H1 (cell line): ENCODE results near the gene SLC35G6. TPM values are rescaled to one million over a fixed set of nuclear protein-coding genes. Genes with fewer than 3 reads are reported as not detected.

ENCODE experiments used
- CTCF ChIA-PET: fragments of 300-600 bp; sonication (Branson Sonifier 250); formaldehyde crosslinking; loops from one replicate; lab custom pipeline; 2021; ENCODE audit not compliant: partially characterized antibody; lab: Charles Lee
- POLR2A ChIA-PET: fragments of 300-600 bp; sonication (Branson Sonifier 250); formaldehyde crosslinking; loops from one replicate; lab custom pipeline; 2021; ENCODE audit warnings: inconsistent platforms; ENCODE audit not compliant: partially characterized antibody; lab: Charles Lee
- DNase-seq, 2 experiments: peaks; one replicate each; pipeline versions ENCODE4 v3.0.0 to v3.0.0-alpha.2; 2010 to 2022; ENCODE audit warnings: low spot score in 2 of 2, low read depth in 1 of 2, mixed read lengths in 1 of 2
- FAIRE-seq: peaks from 2 replicates; lab custom pipeline; 2011; peaks lifted over from hg19 to GRCh38; lab: Jason Lieb, UNC
- H2AFZ ChIP-seq: 2 replicates; pipeline ENCODE4 v1.8.1; 2012; ENCODE audit warnings: low read length, inconsistent platforms
- H2AK5ac ChIP-seq: 2 replicates; pipeline ENCODE4 v1.6.1; 2013; ENCODE audit warnings: low read depth, low read length
- H2BK120ac ChIP-seq: replicated peaks from 2 replicates; pipeline ENCODE3; 2013; ENCODE audit warnings: low read depth, low read length, inconsistent platforms
- H2BK12ac ChIP-seq: 2 replicates; pipeline ENCODE4 v1.6.1; 2013; ENCODE audit warnings: low read depth, low read length
- H2BK15ac ChIP-seq: 2 replicates; pipeline ENCODE4 v1.6.1; 2013; ENCODE audit warnings: low read length
- H2BK20ac ChIP-seq: 2 replicates; pipeline ENCODE4 v1.6.1; 2013; ENCODE audit warnings: low read length
- H2BK5ac ChIP-seq: 2 replicates; pipeline ENCODE4 v1.6.1; 2013; ENCODE audit warnings: low read depth, low read length
- H3K14ac ChIP-seq: 2 replicates; pipeline ENCODE4 v1.6.1; 2013; ENCODE audit warnings: inconsistent platforms; ENCODE audit not compliant: insufficient read length
- H3K18ac ChIP-seq: 2 replicates; pipeline ENCODE4 v1.6.1; 2013; ENCODE audit warnings: low read length; ENCODE audit errors: extremely low read depth
- H3K23ac ChIP-seq: 2 replicates; pipeline ENCODE4 v1.6.1; 2013; ENCODE audit warnings: inconsistent platforms; ENCODE audit not compliant: insufficient read length
- H3K23me2 ChIP-seq: 2 replicates; pipeline ENCODE4 v1.6.1; 2013; ENCODE audit warnings: low read depth, low read length
- H3K27ac ChIP-seq: 2 replicates; pipeline ENCODE4 v1.6.1; 2011; ENCODE audit warnings: low read depth, low read length, inconsistent platforms
- H3K27me3 ChIP-seq, 4 experiments: replicated peaks in 1 of 4; 1 replicate in 1 of 4; 2 replicates in 3 of 4; pipeline versions ENCODE4 v1.6.1 to v1.8.1; 2011 to 2013; ENCODE audit warnings: low read length in 3 of 4, mild to moderate bottlenecking in 3 of 4, inconsistent platforms in 2 of 4, mixed read lengths in 2 of 4, moderate library complexity in 1 of 4; ENCODE audit not compliant: control insufficient read depth in 3 of 4, insufficient read depth in 3 of 4; ENCODE audit errors: extremely low read depth in 1 of 4
- H3K36me3 ChIP-seq, 4 experiments: 2 replicates each; pipeline versions ENCODE4 v1.6.1 to v1.8.1; 2011 to 2013; ENCODE audit warnings: mild to moderate bottlenecking in 4 of 4, low read length in 3 of 4, moderate library complexity in 2 of 4, control low read depth in 1 of 4, inconsistent platforms in 1 of 4; ENCODE audit not compliant: insufficient read depth in 4 of 4, control insufficient read depth in 2 of 4
- H3K4ac ChIP-seq: replicated peaks from 2 replicates; pipeline ENCODE3; 2013; ENCODE audit warnings: low read length, low read depth, mixed read lengths, inconsistent platforms; ENCODE audit not compliant: insufficient read length
- H3K4me1 ChIP-seq, 4 experiments: replicated peaks in 1 of 4; 1 replicate in 1 of 4; 2 replicates in 3 of 4; pipeline versions ENCODE4 v1.6.1 to v1.8.1; 2011 to 2013; ENCODE audit warnings: low read length in 3 of 4, inconsistent platforms in 2 of 4, mixed read lengths in 1 of 4; ENCODE audit not compliant: insufficient read depth in 4 of 4, control insufficient read depth in 3 of 4
- H3K4me2 ChIP-seq, 2 experiments: 2 replicates each; pipeline versions ENCODE4 v1.6.1 to v1.8.1; 2011 to 2013; ENCODE audit warnings: low read depth in 2 of 2, low read length in 2 of 2, control low read depth in 1 of 2, inconsistent platforms in 1 of 2, mild to moderate bottlenecking in 1 of 2; ENCODE audit not compliant: insufficient read depth in 1 of 2
- H3K4me3 ChIP-seq, 4 experiments: fragments of 200-600, 300-600 bp in 1 of 4; sonication (generic), shearing (Covaris generic), sonication (Bioruptor Twin) in 1 of 4; 2 replicates each; pipeline versions ENCODE4 v1.5.1 to v1.8.1; 2011 to 2016; ENCODE audit warnings: low read length in 4 of 4, low read depth in 3 of 4, control low read depth in 2 of 4, inconsistent platforms in 2 of 4, mild to moderate bottlenecking in 2 of 4, mixed read lengths in 1 of 4, moderate library complexity in 1 of 4; ENCODE audit not compliant: insufficient read depth in 2 of 4; ENCODE audit errors: extremely low read depth in 1 of 4
- H3K56ac ChIP-seq: replicated peaks from 2 replicates; pipeline ENCODE3; 2013; ENCODE audit warnings: low read depth, mild to moderate bottlenecking, mixed read lengths, low read length, inconsistent platforms; ENCODE audit not compliant: insufficient read length
- H3K79me1 ChIP-seq: 2 replicates; pipeline ENCODE4 v1.6.1; 2013; ENCODE audit warnings: low read depth, low read length, control low read depth
- H3K79me2 ChIP-seq, 2 experiments: 2 replicates each; pipeline versions ENCODE4 v1.6.1 to v1.8.1; 2012 to 2013; ENCODE audit warnings: low read length in 2 of 2, mild to moderate bottlenecking in 2 of 2, inconsistent platforms in 1 of 2; ENCODE audit not compliant: insufficient read depth in 2 of 2, control insufficient read depth in 1 of 2
- H3K9ac ChIP-seq, 4 experiments: replicated peaks in 1 of 4; 1 replicate in 1 of 4; 2 replicates in 3 of 4; pipeline versions ENCODE4 v1.6.1 to v1.8.1; 2011 to 2013; ENCODE audit warnings: low read depth in 3 of 4, low read length in 3 of 4, control low read depth in 2 of 4, mild to moderate bottlenecking in 2 of 4, moderate library complexity in 2 of 4, inconsistent platforms in 1 of 4; ENCODE audit errors: extremely low read depth in 1 of 4
- H3K9me3 ChIP-seq, 2 experiments: 2 replicates each; pipeline versions ENCODE4 v1.6.1 to v1.8.1; 2012 to 2013; ENCODE audit warnings: mild to moderate bottlenecking in 2 of 2, moderate library complexity in 2 of 2, control low read depth in 1 of 2, inconsistent platforms in 1 of 2, low read depth in 1 of 2, low read length in 1 of 2, mixed read lengths in 1 of 2; ENCODE audit not compliant: insufficient read depth in 2 of 2
- H4K20me1 ChIP-seq, 2 experiments: replicated peaks in 1 of 2; 2 replicates each; pipeline versions ENCODE3 to v1.8.1; 2011 to 2013; ENCODE audit warnings: inconsistent platforms in 2 of 2, low read length in 2 of 2, mild to moderate bottlenecking in 1 of 2; ENCODE audit not compliant: insufficient read depth in 2 of 2, control insufficient read depth in 1 of 2
- H4K5ac ChIP-seq: 2 replicates; pipeline ENCODE4 v1.6.1; 2013; ENCODE audit warnings: low read length, low read depth, mixed read lengths, inconsistent platforms; ENCODE audit not compliant: insufficient read length
- H4K8ac ChIP-seq: 2 replicates; pipeline ENCODE4 v1.8.0; 2013; ENCODE audit warnings: mild to moderate bottlenecking, moderate library complexity, low read length, inconsistent platforms; ENCODE audit not compliant: insufficient read depth; ENCODE audit errors: extremely low read depth
- H4K91ac ChIP-seq: replicated peaks from 2 replicates; pipeline ENCODE3; 2013; ENCODE audit warnings: low read length, mixed read lengths, inconsistent platforms; ENCODE audit not compliant: insufficient read length
- ASH2L ChIP-seq: fragments of 200-600, 300-600 bp; sonication (generic); IDR thresholded peaks from one replicate; pipeline ENCODE4 v1.7.1; 2017; ENCODE audit warnings: low read length
- BACH1 ChIP-seq: IDR thresholded peaks from 2 replicates; pipeline ENCODE4 v1.6.1; 2012; ENCODE audit warnings: low read length, improper control_type of control experiment
- BRCA1 ChIP-seq: IDR thresholded peaks from 2 replicates; pipeline ENCODE4 v1.6.1; 2012; ENCODE audit warnings: low read depth, low read length, improper control_type of control experiment
- CHD2 ChIP-seq: IDR thresholded peaks from 2 replicates; pipeline ENCODE4 v1.6.1; 2012; ENCODE audit warnings: low read length, improper control_type of control experiment
- EP300 ChIP-seq, 2 experiments: IDR thresholded peaks; 1 replicate in 1 of 2; 2 replicates in 1 of 2; pipeline ENCODE4 v1.6.1; 2011 to 2012; ENCODE audit warnings: low read depth in 2 of 2, low read length in 2 of 2, mild to moderate bottlenecking in 2 of 2, borderline replicate concordance in 1 of 2, inconsistent platforms in 1 of 2, moderate library complexity in 1 of 2
- HDAC6 ChIP-seq: IDR thresholded peaks from one replicate; pipeline ENCODE4 v1.7.1; 2012; ENCODE audit warnings: low read depth, mild to moderate bottlenecking, inconsistent platforms, low read length, moderate library complexity
- JUN ChIP-seq: IDR thresholded peaks from 2 replicates; pipeline ENCODE4 v1.6.1; 2011; ENCODE audit warnings: low read depth, mild to moderate bottlenecking, improper control_type of control experiment, low read length
- MAX ChIP-seq: IDR thresholded peaks from 2 replicates; pipeline ENCODE4 v1.6.1; 2012; ENCODE audit warnings: inconsistent platforms
- POLR2A ChIP-seq, 2 experiments: IDR thresholded peaks; 1 replicate in 1 of 2; 2 replicates in 1 of 2; pipeline ENCODE4 v1.6.1; 2011; ENCODE audit warnings: low read depth in 2 of 2, low read length in 2 of 2, mild to moderate bottlenecking in 2 of 2; ENCODE audit errors: control extremely low read depth in 1 of 2
- RFX5 ChIP-seq: IDR thresholded peaks from 2 replicates; pipeline ENCODE4 v1.6.1; 2011; ENCODE audit warnings: low read depth, low read length, improper control_type of control experiment, borderline replicate concordance
- SRF ChIP-seq: IDR thresholded peaks from 2 replicates; pipeline ENCODE4 v1.6.1; 2011; ENCODE audit warnings: mild to moderate bottlenecking, low read depth, low read length, moderate library complexity
- TAF7 ChIP-seq: optimal IDR thresholded peaks from 2 replicates; pipeline ENCODE3; 2011; ENCODE audit warnings: low read depth, mild to moderate bottlenecking, inconsistent platforms, low read length, moderate library complexity, borderline replicate concordance
- USF2 ChIP-seq: IDR thresholded peaks from 2 replicates; pipeline ENCODE4 v1.6.1; 2011; ENCODE audit warnings: low read length, improper control_type of control experiment
- WGBS, 2 experiments: shearing (Covaris generic) in 1 of 2; methylation state at CpG; one replicate each; pipeline versions ENCODE4 v1.1.6 to v1.1.7; 2013 to 2015; ENCODE audit warnings: low lambda C conversion rate in 2 of 2, mixed read lengths in 2 of 2, inconsistent platforms in 1 of 2, low coverage in 1 of 2, missing lambda C conversion rate in 1 of 2; ENCODE audit not compliant: insufficient replicate concordance in 2 of 2, insufficient coverage in 1 of 2, insufficient read length in 1 of 2; ENCODE audit errors: extremely low coverage in 1 of 2, missing lambda C conversion rate in 1 of 2; 5-methylcytosine and 5-hydroxymethylcytosine counted together
- polyA plus RNA-seq, 7 experiments: library from polyadenylated mRNA; depleted of rRNA in 3 of 7; stranded (reverse) in 5 of 7; unstranded in 2 of 7; fragments of >200 nt in 5 of 7; fragments of 200-250 nt in 2 of 7; gene quantifications; 1 replicate in 5 of 7; 2 replicates in 1 of 7; 4 replicates in 1 of 7; pipeline versions ENCODE4 v1.2.1 to v1.2.3, GENCODE V29; 2011 to 2013; ENCODE audit warnings: missing spikeins in 2 of 7, mixed read lengths in 2 of 7
- total RNA-seq: library from RNA; stranded (reverse); fragmentation: NEBNext Ultra II Directional; extraction: Animal tissue kit (Norgen Biotek cat#: 25700); gene quantifications from 2 replicates; pipeline ENCODE4 v1.2.1, GENCODE V29; 2021

Gene SLC35G6
- total and polyA plus RNA-seq, 2 of the 8 experiments (the other 6 are each of a cell fraction or from before 2014, with no cell fraction given): 0.05 TPM; not detected in 1

- Histone ChIP-seq H3K4ac (no peak overlapping the region), H3K4me3 (no peak overlapping the region), H3K4me2 (no peak overlapping the region), H3K9me3 (no peaks in the 10 kb centered on the region), H4K8ac (no peak overlapping the region), H3K56ac (no peak overlapping the region), H3K36me3 (peaks cover 25 to 45% (median 31%) of the 10 kb centered on the region in 4 experiments), H2BK20ac (no peak overlapping the region), H3K27me3 (no peaks in the 10 kb centered on the region), H3K23ac (no peak overlapping the region), H4K5ac (no peak overlapping the region), H3K79me2 (peaks cover 38 to 69% of the 10 kb centered on the region in 2 experiments), H2BK120ac (no peak overlapping the region), H3K27ac (no peak overlapping the region), H3K23me2 (0 out of 2 replicates have a peak, but pooled peaks cover 2% of the 10 kb centered on the region), H3K79me1 (peaks cover 26% of the 10 kb centered on the region), H4K20me1 (peaks cover 32 to 34% of the 10 kb centered on the region in 2 experiments), H3K9ac (no peak overlapping the region), H3K14ac (no peak overlapping the region), H2BK12ac (no peak overlapping the region), H3K4me1 (no peaks in the 10 kb centered on the region), H2AK5ac (no peak overlapping the region), H2BK15ac (no peak overlapping the region), H2BK5ac (no peak overlapping the region), H2AFZ (no peak overlapping the region), H4K91ac (no peak overlapping the region), H3K18ac (no peak overlapping the region)
- no peak for FAIRE-seq
- 92% methylated on average over 3 of the region's 3 CpGs; no CpG with 5 or more reads in 1 of the 2 experiments for WGBS, 2 experiments
- ChIA-PET POLR2A (interaction anchor here (0.7 to 6.3 kb wide), 9 partner anchors 8 to 157 kb away, joined by 3 to 58 read pairs (median 3); partner anchors contain the start of genes MPDU1, POLR2A and ZBTB4), CTCF (interaction anchor here (0.6 to 5.8 kb wide), 7 partner anchors 9 to 85 kb away, joined by 3 to 29 read pairs (median 3); partner anchors contain the start of gene SENP3)
- no peak for TF ChIP-seq HDAC6
- TF ChIP-seq POLR2A (IDR thresholded peaks at IDR 0.05; ENCODE audit: control extremely low read depth in 1 of 2, low read depth in 2 of 2, low read length in 2 of 2): no peak
- TF ChIP-seq CHD2: no peak
- TF ChIP-seq SRF: no peak
- TF ChIP-seq BACH1: no peak
- no peak for TF ChIP-seq EP300 (IDR thresholded peaks at IDR 0.05; ENCODE audit: borderline replicate concordance in 1 of 2, low read depth in 2 of 2, low read length in 2 of 2)
- TF ChIP-seq USF2: no peak
- no peak for TF ChIP-seq RFX5
- TF ChIP-seq BRCA1: no peak
- TF ChIP-seq TAF7: no peak
- no peak for TF ChIP-seq ASH2L
- TF ChIP-seq MAX: no peak
- TF ChIP-seq JUN: no peak
- no peak for DNase-seq
Observed at GRCh38 chr17:7493941-7494340, 12.7 kb downstream of the SLC35G6 start.
